ENCODE results near the gene YJEFN3. TPM values are rescaled to one million over a fixed set of nuclear protein-coding genes. Genes with fewer than 3 reads are reported as not detected.

Gene YJEFN3
- total RNA-seq, 1 experiment from 2014 or later: 6.1 TPM

GRCh38 chr19:19558055-19558454 lies 29.3 kb downstream of the YJEFN3 start:
- no peak for TF ChIP-seq POLR2AphosphoS5 (IDR thresholded peaks at IDR 0.05; ENCODE audit: low read depth, low read length)
- DNase-seq (ENCODE audit: low read depth, low spot score) (no peak), ATAC-seq (no peak)
- in situ Hi-C loops (cut with HindIII; ENCODE audit: low pct_unique_long_range_greater_than_20kb, low sequenced_read_pairs): no loop called here
- ChIA-PET CTCF (no interaction called here), POLR2A (no interaction called here)
- Histone ChIP-seq H3K36me3 (ENCODE audit: control insufficient read depth, insufficient read depth, low read length) (no peaks in the 10 kb centered on the region), H3K4me1 (ENCODE audit: control insufficient read depth, insufficient read depth, low read length) (no peaks in the 10 kb centered on the region), H3K9me3 (ENCODE audit: control insufficient read depth, insufficient read depth, low read depth, low read length) (no peaks in the 10 kb centered on the region), H3K4me3 (ENCODE audit: low read depth in 2 of 2, low read length in 2 of 2) (no peak overlapping the region), H3K27ac (ENCODE audit: low read length) (no peak overlapping the region), H3K27me3 (ENCODE audit: control insufficient read depth, insufficient read depth, low read length) (no peaks in the 10 kb centered on the region)
- intact Hi-C loops (cut with micrococcal nuclease; ENCODE audit: unreplicated experiment): no loop called here
- BruUV-seq (replicated peaks): no TSS peak

DNA sequence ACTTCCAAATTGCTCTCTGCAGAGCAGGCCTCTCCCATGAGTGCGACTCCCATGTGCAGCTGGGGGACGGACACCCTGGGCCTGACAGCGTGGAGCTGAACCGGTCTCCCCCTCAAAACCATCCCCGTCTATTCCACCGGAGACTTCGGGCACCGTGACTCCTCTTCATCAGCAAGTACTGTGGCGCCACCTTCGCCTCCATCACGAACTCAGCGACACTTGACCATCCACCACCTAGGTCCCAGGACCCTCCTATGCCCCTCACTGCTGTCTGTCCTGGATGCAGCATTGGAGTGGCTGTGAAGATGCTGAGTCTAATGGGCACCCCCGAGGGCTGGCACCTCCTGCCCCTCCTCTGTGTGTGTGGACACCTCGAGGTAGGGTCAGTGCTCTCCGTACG lies 29.9 kb downstream of the YJEFN3 start:
- POLR2A ChIA-PET: no interaction called here
- ATAC-seq: no peak
- CTCF ChIA-PET: no interaction called here
- H3K27me3 ChIP-seq (ENCODE audit: control insufficient read depth, insufficient read depth, low read length): no peaks in the 10 kb centered on the region
- no peaks in the 10 kb centered on the region for H3K9me3 ChIP-seq (ENCODE audit: control insufficient read depth, insufficient read depth, low read depth, low read length)
- in situ Hi-C loops (cut with HindIII; ENCODE audit: low pct_unique_long_range_greater_than_20kb, low sequenced_read_pairs) (no loop called here), intact Hi-C loops (cut with micrococcal nuclease; ENCODE audit: unreplicated experiment) (no loop called here)
- BruUV-seq (replicated peaks): no TSS peak
- H3K27ac ChIP-seq (ENCODE audit: low read length): no peak overlapping the region
- H3K4me1 ChIP-seq (ENCODE audit: control insufficient read depth, insufficient read depth, low read length): no peaks in the 10 kb centered on the region
- H3K36me3 ChIP-seq (ENCODE audit: control insufficient read depth, insufficient read depth, low read length): no peaks in the 10 kb centered on the region
- no peak overlapping the region for H3K4me3 ChIP-seq (ENCODE audit: low read depth in 2 of 2, low read length in 2 of 2)
- no peak for TF ChIP-seq POLR2AphosphoS5 (IDR thresholded peaks at IDR 0.05; ENCODE audit: low read depth, low read length)
- TF ChIP-seq TCF7L2 (IDR thresholded peaks at IDR 0.05; ENCODE audit: low read depth, low read length): no peak
- TF ChIP-seq, protein P1, sequence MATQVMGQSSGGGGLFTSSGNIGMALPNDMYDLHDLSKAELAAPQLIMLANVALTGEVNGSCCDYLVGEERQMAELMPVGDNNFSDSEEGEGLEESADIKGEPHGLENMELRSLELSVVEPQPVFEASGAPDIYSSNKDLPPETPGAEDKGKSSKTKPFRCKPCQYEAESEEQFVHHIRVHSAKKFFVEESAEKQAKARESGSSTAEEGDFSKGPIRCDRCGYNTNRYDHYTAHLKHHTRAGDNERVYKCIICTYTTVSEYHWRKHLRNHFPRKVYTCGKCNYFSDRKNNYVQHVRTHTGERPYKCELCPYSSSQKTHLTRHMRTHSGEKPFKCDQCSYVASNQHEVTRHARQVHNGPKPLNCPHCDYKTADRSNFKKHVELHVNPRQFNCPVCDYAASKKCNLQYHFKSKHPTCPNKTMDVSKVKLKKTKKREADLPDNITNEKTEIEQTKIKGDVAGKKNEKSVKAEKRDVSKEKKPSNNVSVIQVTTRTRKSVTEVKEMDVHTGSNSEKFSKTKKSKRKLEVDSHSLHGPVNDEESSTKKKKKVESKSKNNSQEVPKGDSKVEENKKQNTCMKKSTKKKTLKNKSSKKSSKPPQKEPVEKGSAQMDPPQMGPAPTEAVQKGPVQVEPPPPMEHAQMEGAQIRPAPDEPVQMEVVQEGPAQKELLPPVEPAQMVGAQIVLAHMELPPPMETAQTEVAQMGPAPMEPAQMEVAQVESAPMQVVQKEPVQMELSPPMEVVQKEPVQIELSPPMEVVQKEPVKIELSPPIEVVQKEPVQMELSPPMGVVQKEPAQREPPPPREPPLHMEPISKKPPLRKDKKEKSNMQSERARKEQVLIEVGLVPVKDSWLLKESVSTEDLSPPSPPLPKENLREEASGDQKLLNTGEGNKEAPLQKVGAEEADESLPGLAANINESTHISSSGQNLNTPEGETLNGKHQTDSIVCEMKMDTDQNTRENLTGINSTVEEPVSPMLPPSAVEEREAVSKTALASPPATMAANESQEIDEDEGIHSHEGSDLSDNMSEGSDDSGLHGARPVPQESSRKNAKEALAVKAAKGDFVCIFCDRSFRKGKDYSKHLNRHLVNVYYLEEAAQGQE (IDR thresholded peaks at IDR 0.05; ENCODE audit: insufficient read depth in 1 of 2, low read depth in 2 of 2, low read length in 1 of 2): no peak
- no peak for TF ChIP-seq SIN3A (IDR thresholded peaks at IDR 0.05; ENCODE audit: borderline replicate concordance, insufficient read depth, low read depth, low read length)
- no peak for TF ChIP-seq CTCF (IDR thresholded peaks at IDR 0.05)
- DNase-seq (ENCODE audit: low read depth, low spot score): no peak

DNA sequence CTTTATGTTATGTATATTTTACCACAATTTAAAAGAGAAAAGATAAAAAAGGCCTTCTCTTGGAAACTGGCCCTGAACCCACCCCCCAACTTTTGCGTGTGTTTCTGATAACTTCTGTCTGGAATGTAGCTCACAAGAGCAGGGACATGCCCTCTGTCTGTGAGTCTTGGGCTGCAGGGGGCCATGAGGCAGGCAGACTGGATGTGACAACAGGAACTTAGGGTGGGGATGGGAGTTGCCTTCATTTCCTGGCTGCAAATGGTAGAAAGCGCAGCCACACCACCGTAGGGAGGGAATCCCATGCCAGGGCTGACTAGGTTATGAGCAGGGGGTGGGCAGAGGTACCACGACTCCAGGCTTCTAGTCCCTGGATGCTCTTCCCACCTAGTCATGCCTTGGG lies 31.2 kb downstream of the YJEFN3 start:
- no peak for TF ChIP-seq POLR2AphosphoS5 (IDR thresholded peaks at IDR 0.05; ENCODE audit: low read depth, low read length)
- no peak for TF ChIP-seq CTCF (IDR thresholded peaks at IDR 0.05)
- TF ChIP-seq, protein P1 (IDR thresholded peaks at IDR 0.05; ENCODE audit: insufficient read depth in 1 of 2, low read depth in 2 of 2, low read length in 1 of 2): no peak
- no peak overlapping the region for H3K27ac ChIP-seq (ENCODE audit: low read length)
- ChIA-PET POLR2A (no interaction called here), CTCF (no interaction called here)
- no peaks in the 10 kb centered on the region for H3K9me3 ChIP-seq (ENCODE audit: control insufficient read depth, insufficient read depth, low read depth, low read length)
- intact Hi-C loops (cut with micrococcal nuclease; ENCODE audit: unreplicated experiment) (no loop called here), in situ Hi-C loops (cut with HindIII; ENCODE audit: low pct_unique_long_range_greater_than_20kb, low sequenced_read_pairs) (no loop called here)
- no peak overlapping the region for H3K4me3 ChIP-seq (ENCODE audit: low read depth in 2 of 2, low read length in 2 of 2)
- no TSS peak for BruUV-seq (replicated peaks)
- H3K27me3 ChIP-seq (ENCODE audit: control insufficient read depth, insufficient read depth, low read length): no peaks in the 10 kb centered on the region
- no peak for DNase-seq (ENCODE audit: low read depth, low spot score)
- no peaks in the 10 kb centered on the region for H3K36me3 ChIP-seq (ENCODE audit: control insufficient read depth, insufficient read depth, low read length)
- H3K4me1 ChIP-seq (ENCODE audit: control insufficient read depth, insufficient read depth, low read length): no peaks in the 10 kb centered on the region
- ATAC-seq: no peak
